ENCODE results near the gene PXYLP1.

- TF ChIP-seq POLR2A (IDR thresholded peaks at IDR 0.05; ENCODE audit: low read depth, low read length), result no peak
- TF ChIP-seq POLR2AphosphoS5 (IDR thresholded peaks at IDR 0.05; ENCODE audit: low read depth, low read length), result no peak
- TF ChIP-seq TAF1 (IDR thresholded peaks at IDR 0.05; ENCODE audit: borderline replicate concordance, low read depth, low read length), result no peak
Observed at GRCh38 chr3:141273700-141274410, 42.2 kb downstream of the PXYLP1 start.
